Ectodermal cell (in vitro differentiated cells): ENCODE results near the gene PRR19.
A peak's percentile ranks its signal among the peaks of the same experiment; 100 is the strongest.

ENCODE experiments used
- H3K27ac ChIP-seq: 2 replicates; pipeline ENCODE4 v1.7.0; 2013; ENCODE audit warnings: mild to moderate bottlenecking, low read depth, low read length; ENCODE audit not compliant: insufficient read depth, poor library complexity, severe bottlenecking
- H3K27me3 ChIP-seq: 2 replicates; pipeline ENCODE4 v1.7.0; 2013; ENCODE audit warnings: mild to moderate bottlenecking, low read length; ENCODE audit not compliant: insufficient read depth, control insufficient read depth, poor library complexity, severe bottlenecking
- H3K36me3 ChIP-seq: one replicate; pipeline ENCODE4 v1.7.0; 2013; ENCODE audit warnings: low read length; ENCODE audit not compliant: control insufficient read depth, insufficient read depth
- H3K4me1 ChIP-seq: one replicate; pipeline ENCODE4 v1.7.0; 2013; ENCODE audit warnings: low read length; ENCODE audit not compliant: control insufficient read depth, insufficient read depth
- H3K4me3 ChIP-seq: 2 replicates; pipeline ENCODE4 v1.7.0; 2013; ENCODE audit warnings: low read depth, low read length, control low read depth; ENCODE audit not compliant: insufficient read depth
- H3K9me3 ChIP-seq: 2 replicates; pipeline ENCODE4 v1.7.0; 2013; ENCODE audit warnings: mild to moderate bottlenecking, low read length, moderate library complexity; ENCODE audit not compliant: control insufficient read depth
- WGBS, 2 experiments: methylation state at CpG; one replicate each; pipeline ENCODE4 v1.1.7; 2013; ENCODE audit warnings: missing lambda C conversion rate in 2 of 2; 5-methylcytosine and 5-hydroxymethylcytosine counted together

PRR19 gene

DNA sequence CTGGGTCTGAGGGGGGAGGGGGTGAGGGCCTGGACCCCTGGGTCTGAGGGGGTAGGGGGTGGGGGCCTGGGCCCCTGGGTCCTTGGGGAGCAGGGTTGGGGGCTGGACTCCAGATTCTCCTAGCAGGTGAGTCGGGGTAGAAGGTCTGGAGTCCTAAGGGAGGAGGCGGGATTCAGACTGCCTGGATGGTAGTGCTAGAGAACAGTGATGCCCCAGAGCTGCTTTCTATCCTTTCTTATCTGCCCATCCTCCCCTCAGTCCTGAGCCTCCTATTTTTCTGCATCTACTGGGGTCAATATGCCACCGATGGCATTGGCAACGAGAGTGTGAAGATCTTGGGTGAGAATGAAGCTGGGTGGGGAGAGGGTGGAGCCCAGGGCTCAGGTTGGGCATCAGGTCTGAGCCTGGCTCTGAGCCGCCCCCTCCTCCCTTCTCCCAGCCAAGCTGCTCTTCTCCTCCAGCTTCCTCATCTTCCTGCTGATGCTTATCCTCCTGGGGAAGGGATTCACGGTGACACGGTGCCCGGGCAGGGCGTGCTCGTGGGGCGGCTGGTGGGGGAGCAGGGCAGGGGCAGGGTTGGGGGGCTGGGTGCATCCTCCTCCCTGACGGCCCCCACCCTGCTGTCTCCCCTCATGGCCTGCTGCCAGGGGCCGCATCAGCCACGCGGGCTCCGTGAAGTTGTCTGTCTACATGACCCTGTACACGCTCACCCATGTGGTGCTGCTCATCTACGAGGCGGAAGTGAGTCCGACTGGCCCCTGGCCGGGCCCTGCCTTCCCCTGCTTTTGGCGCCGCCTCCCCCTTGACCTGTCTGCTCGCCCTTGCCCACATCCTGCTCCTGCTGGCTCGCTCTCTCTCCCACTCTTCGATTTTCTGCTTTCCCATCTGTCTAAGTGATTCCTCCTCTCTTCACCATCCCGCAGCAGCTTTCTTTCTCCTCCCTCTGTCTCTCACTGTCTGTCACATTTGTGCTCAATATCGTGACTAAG, 14.6 kb downstream of the PRR19 start:
- WGBS, 2 experiments: 82 to 86% methylated on average over 28 of the region's 28 CpGs
- H3K4me1 ChIP-seq: no peaks in the 10 kb centered on the region
- no peaks in the 10 kb centered on the region for H3K9me3 ChIP-seq
- no peaks in the 10 kb centered on the region for H3K36me3 ChIP-seq
- peaks cover 50% of the 10 kb centered on the region for H3K27me3 ChIP-seq
- no peak overlapping the region for H3K27ac ChIP-seq
- H3K4me3 ChIP-seq: no peak overlapping the region

GRCh38 chr19:42317535-42317934, 15.6 kb downstream of the PRR19 start:
- H3K27me3 ChIP-seq: peaks cover 59% of the 10 kb centered on the region
- no peaks in the 10 kb centered on the region for H3K4me1 ChIP-seq
- H3K4me3 ChIP-seq: no peak overlapping the region
- H3K27ac ChIP-seq: no peak overlapping the region
- 84 to 85% methylated on average over 13 of the region's 13 CpGs for WGBS, 2 experiments
- H3K36me3 ChIP-seq: no peaks in the 10 kb centered on the region
- no peaks in the 10 kb centered on the region for H3K9me3 ChIP-seq

- Histone ChIP-seq H3K27ac (no peak overlapping the region), H3K4me1 (peaks cover 5% of the 10 kb centered on the region), H3K36me3 (no peaks in the 10 kb centered on the region), H3K4me3 (no peak overlapping the region), H3K9me3 (no peaks in the 10 kb centered on the region), H3K27me3 (peaks cover 53% of the 10 kb centered on the region)
- 83 to 87% methylated on average over 9 of the region's 9 CpGs for WGBS, 2 experiments
Observed at GRCh38 chr19:42322305-42322704, 20.4 kb downstream of the PRR19 start.

DNA sequence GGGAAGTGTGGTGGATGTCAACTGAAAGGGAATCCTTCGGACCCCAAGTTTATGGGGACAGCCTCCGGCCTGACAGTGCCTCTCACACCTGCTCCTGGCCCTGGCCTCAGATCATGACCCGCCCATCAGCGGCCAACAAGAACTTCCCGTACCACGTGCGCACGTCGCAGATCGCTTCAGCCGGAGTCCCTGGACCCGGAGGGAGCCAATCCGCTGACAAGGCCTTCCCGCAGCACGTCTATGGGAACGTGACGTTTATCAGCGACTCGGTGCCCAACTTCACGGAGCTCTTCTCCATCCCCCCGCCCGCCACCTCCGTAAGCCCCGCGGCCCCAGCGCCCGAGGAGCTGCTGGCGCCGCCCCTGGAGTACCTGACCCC, 21.5 kb downstream of the PRR19 start:
- Histone ChIP-seq H3K9me3 (no peaks in the 10 kb centered on the region), H3K36me3 (no peaks in the 10 kb centered on the region), H3K4me1 (peaks cover 5% of the 10 kb centered on the region), H3K27ac (no peak overlapping the region), H3K4me3 (no peak overlapping the region), H3K27me3 (peaks cover 49% of the 10 kb centered on the region)
- WGBS, 2 experiments: 9% methylated on average over 29 of the region's 29 CpGs

DNA sequence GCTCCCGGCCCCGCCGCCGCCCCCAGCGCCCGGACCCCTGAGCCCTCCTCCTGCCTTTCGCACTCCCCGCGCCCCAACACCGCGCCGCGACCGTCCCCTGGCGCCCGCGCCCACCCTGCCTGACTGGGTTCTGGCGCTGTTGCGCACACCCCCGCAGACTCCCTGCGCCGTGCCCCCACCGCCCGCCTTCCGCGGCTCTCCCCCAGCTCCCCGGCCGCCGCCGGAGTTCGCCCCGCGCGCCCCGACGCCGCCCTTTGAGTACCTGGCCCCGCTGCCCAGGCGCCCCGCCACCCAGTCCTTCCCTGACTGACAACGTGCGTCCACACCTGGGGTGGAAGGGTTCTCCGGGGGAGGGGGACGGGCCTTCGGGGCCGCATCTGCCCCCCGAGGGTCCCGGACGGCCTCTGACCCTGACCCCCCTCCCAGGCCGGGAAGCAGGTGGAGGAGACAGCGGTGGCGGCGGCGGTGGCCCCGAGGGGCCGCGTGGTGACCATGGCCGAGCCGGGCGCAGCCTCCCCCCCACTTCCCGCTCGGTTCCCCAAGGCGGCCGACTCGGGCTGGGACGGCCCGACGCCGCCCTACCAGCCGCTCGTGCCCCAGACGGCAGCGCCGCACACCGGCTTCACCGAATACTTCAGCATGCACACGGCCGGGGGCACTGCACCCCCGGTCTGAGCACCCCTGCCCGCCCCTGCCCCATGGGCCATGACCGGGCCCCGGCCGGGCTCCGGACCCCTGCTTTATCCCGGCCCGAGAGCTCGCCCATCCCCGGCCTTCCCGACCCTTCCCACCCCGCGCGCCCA, 22.1 kb downstream of the PRR19 start:
- Histone ChIP-seq H3K36me3 (no peaks in the 10 kb centered on the region), H3K9me3 (no peaks in the 10 kb centered on the region), H3K27ac (no peak overlapping the region), H3K4me1 (peaks cover 5% of the 10 kb centered on the region), H3K4me3 (peak overlapping the region; percentile 8), H3K27me3 (peaks cover 49% of the 10 kb centered on the region)
- 3% methylated on average over 92 of the region's 92 CpGs for WGBS, 2 experiments

- H3K9me3 ChIP-seq: no peaks in the 10 kb centered on the region
- H3K4me1 ChIP-seq: peaks cover 5% of the 10 kb centered on the region
- WGBS, 2 experiments: 3 to 4% methylated on average over 38 of the region's 38 CpGs
- H3K27me3 ChIP-seq: peaks cover 49% of the 10 kb centered on the region
- peak overlapping the region; percentile 8 for H3K4me3 ChIP-seq
- H3K27ac ChIP-seq: no peak overlapping the region
- H3K36me3 ChIP-seq: no peaks in the 10 kb centered on the region
Observed at GRCh38 chr19:42324655-42325307, 22.8 kb downstream of the PRR19 start.

- Histone ChIP-seq H3K4me1 (peaks cover 5% of the 10 kb centered on the region), H3K9me3 (no peaks in the 10 kb centered on the region), H3K36me3 (no peaks in the 10 kb centered on the region), H3K27ac (no peak within 1 kb of the TSS), H3K27me3 (peaks cover 47% of the 10 kb centered on the region), H3K4me3 (peak within 1 kb of the TSS; percentile 99)
- WGBS, 2 experiments: 0% methylated on average over 45 of the region's 45 CpGs
Observed at GRCh38 chr19:42325308-42325895, 23.5 kb downstream of the PRR19 start, which contains the start of gene MEGF8. Gene MEGF8 (plus strand): TSS chr19:42325635. CDS start chr19:42326244, 609 bp downstream.

GRCh38 chr19:42325896-42326771, 24.2 kb downstream of the PRR19 start:
- Histone ChIP-seq H3K4me1 (peaks cover 5% of the 10 kb centered on the region), H3K4me3 (peak overlapping the region; percentile 99), H3K27ac (no peak overlapping the region), H3K36me3 (no peaks in the 10 kb centered on the region), H3K9me3 (no peaks in the 10 kb centered on the region), H3K27me3 (peaks cover 40% of the 10 kb centered on the region)
- WGBS, 2 experiments: 10 to 13% methylated on average over 37 of the region's 37 CpGs

- Histone ChIP-seq H3K27ac (no peak overlapping the region), H3K4me1 (peaks cover 5% of the 10 kb centered on the region), H3K36me3 (no peaks in the 10 kb centered on the region), H3K4me3 (no peak overlapping the region), H3K9me3 (no peaks in the 10 kb centered on the region), H3K27me3 (peaks cover 32% of the 10 kb centered on the region)
Observed at GRCh38 chr19:42326969-42327368, 25.0 kb downstream of the PRR19 start.
